VCaP (cell line): ENCODE data around the gene RAB4A.

Source experiments
- H3K27ac ChIP-seq: fragments of 450-650 bp; 2 replicates; pipeline ENCODE4 v1.5.1; 2017
- TF ChIP-seq, protein P1 (sequence below): fragments of 450-650 bp; conservative IDR thresholded peaks from 2 replicates; pipeline ENCODE4 v1.5.1; 2017; ENCODE audit warnings: mild to moderate bottlenecking, moderate library complexity

The RAB4A gene

DNA sequence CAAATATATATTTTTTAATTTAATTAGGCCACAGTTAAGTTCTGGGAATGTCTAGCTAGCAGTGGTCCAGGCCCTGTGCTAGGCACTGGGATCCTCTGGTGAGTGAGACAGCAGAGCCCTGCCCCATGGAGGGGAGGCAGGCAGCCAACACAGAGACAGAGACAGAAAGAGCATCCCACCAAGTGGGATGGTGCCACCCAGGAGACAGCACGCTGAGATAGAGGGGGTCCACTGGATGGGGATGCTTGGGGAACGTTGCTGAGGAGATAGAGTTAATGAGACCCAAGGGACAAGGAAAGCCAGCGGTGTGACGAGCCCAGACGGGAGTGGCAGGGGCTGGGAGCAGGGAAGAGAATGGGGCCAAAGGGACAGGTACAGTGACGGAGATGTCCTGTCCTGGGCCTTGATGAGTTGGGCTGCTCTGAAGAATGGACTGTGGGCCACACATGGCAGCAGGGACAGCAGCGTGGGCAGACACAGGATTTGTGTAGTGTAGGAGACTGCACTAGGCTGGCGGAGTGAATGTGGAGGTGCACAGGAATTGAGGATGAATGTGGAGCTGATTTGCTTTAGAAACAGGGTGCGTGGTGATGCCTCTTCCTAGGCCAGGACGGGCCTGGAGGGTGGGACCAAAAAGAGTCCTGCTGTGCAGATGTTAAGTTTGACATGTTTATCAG is 22.8 kb downstream of the RAB4A start:
- no peak overlapping the region for H3K27ac ChIP-seq
- TF ChIP-seq, protein P1, sequence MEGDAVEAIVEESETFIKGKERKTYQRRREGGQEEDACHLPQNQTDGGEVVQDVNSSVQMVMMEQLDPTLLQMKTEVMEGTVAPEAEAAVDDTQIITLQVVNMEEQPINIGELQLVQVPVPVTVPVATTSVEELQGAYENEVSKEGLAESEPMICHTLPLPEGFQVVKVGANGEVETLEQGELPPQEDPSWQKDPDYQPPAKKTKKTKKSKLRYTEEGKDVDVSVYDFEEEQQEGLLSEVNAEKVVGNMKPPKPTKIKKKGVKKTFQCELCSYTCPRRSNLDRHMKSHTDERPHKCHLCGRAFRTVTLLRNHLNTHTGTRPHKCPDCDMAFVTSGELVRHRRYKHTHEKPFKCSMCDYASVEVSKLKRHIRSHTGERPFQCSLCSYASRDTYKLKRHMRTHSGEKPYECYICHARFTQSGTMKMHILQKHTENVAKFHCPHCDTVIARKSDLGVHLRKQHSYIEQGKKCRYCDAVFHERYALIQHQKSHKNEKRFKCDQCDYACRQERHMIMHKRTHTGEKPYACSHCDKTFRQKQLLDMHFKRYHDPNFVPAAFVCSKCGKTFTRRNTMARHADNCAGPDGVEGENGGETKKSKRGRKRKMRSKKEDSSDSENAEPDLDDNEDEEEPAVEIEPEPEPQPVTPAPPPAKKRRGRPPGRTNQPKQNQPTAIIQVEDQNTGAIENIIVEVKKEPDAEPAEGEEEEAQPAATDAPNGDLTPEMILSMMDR, result no peak

DNA sequence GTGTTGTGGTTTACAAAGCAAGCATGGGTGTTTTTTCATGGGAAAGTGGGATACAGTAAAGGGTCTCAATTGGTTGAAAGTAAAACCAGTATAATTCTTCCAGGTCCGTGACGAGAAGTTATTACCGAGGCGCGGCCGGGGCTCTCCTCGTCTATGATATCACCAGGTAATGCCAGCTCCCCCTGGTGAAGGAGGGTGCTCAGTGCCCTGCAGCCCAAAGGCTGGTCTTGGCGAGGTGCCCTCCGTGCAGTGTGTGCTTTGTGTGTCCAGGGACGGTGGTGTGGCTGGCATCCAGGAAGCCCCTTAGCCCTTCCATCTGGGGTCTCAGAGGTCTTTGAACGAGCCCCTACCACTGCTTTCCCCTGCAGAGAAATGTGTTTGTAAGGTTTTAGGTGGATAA is 24.8 kb downstream of the RAB4A start:
- H3K27ac ChIP-seq, result no peak overlapping the region
- TF ChIP-seq, protein P1, result no peak

DNA sequence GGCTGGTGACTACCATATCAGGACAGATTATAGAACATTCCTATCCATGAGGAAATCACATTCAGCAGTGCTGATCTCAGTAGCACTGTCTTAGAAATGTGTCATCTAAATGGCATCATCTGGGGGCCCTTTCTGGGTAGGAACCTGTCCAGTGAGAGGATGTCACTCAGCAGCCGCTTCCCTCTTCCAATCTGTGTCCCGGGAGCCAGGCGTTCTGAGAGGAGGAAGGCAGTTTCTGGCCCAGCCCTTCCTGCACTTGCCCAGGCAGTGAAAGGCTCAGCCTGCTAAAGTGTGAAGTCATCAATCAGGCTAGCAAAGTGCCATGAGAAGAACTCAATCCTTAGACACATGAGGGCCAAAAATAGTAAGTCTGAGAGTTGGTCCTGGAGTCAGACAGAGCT is 25.6 kb downstream of the RAB4A start:
- TF ChIP-seq, protein P1, result no peak
- no peak overlapping the region for H3K27ac ChIP-seq

DNA sequence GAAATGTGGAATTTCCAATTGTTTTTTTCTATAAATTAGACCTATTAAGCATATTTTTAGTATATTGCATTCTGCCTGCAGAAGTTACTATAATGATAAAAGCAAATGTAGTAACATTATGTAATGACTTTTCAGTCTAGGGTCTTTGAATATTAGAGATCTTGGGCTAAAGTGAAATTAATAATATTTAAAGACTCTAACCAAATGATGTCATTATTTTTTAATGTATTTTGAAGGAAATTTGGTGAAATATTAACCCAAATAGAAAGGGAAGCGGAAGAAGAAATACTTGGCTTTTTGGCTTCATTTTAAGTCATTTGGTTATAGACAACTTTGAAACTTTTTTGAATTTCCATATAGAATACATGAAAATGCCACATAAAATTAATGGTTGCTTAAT is 26.8 kb downstream of the RAB4A start:
- no peak overlapping the region for H3K27ac ChIP-seq
- TF ChIP-seq, protein P1, result no peak

DNA sequence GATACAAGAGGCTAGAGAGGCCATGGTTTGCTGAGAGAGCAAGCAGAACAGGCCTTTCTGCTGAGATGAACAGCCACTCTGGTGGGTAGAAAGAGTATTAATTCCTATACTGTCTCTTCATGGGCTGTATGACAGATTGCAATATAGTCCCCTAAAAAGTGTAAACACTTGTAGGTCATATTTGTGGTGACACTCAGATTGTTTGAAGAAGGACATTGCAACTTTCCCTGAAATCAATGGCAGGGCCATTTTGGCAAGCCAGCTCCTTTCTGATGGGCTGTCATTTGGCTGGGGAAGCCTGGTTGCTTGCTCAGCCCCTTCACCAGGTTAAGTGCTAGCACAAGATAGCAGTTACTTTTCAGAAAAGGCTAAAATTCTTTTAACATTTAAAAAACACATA is 27.5 kb downstream of the RAB4A start:
- no peak overlapping the region for H3K27ac ChIP-seq
- TF ChIP-seq, protein P1, result no peak

DNA sequence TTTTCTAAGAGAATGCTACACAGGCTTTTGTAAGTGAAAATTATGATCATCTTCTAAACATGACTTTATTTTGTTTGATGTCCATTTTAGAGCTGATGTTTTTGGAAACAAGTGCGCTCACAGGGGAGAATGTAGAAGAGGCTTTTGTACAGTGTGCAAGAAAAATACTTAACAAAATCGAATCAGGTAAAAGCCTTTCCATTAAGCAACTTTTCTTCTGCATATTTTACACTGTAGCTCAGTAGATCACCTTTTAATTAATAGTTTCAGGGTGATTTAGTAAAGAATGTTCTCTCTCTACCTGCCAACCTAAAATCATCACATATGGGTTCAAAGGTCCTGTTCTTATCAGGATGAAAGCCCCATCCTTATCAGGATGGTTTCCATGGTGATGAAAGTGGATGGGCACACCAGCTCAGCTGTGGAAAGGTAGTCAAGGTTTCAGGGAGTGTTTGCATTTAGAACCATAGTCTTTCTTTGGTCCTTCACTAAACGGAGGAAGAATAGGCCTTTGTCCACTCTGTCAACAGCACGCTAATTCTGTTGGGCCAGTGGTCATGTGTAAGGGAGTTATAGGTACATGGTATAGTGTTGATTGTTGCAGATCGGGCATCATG is 28.1 kb downstream of the RAB4A start:
- TF ChIP-seq, protein P1, result no peak
- no peak overlapping the region for H3K27ac ChIP-seq

DNA sequence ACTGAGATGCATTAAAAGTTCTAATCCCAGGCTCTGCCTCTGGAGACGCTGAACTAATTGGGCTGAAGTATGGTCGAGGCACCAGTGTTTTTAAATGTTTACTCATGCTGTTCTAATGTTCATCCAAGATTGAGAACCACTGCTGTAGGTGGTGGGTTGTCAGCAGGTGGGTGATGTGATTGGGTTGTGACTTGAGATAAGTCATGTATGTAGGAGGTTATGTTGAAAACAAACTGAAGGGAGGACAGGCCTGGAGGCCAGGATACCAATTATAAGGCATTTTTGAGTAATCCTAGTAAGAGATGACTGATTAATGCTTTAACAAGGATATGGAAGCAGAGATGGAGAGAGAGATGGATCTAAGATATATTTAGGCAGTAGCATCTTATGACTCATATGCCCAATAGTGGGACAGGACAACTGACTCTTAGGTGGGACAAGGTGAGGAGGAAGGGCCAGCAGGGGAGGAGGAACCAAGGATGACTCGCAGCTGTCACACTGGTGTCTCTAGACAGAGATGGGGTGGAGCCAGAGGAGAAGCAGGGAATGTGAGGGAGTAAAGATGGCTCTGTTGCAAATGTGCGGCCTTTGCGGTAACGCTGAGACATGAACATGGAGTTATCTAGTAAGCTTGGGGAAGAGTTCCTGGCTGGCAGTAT is 29.3 kb downstream of the RAB4A start:
- H3K27ac ChIP-seq, result no peak overlapping the region
- TF ChIP-seq, protein P1, result no peak
